HCT116 (cell line): ENCODE measurements around the gene PLA2R1. TPM values are rescaled to one million over a fixed set of nuclear protein-coding genes. Genes with fewer than 3 reads are reported as not detected.

Experiments
- ATAC-seq: fragments of 200-7000 bp; cut with Tn5 transposase; 2 replicates; pipeline ENCODE4 v1.9.1; 2020; ENCODE audit warnings: mild to moderate bottlenecking, moderate library complexity
- BruUV-seq: library from RNA; stranded (reverse); fragments of 400-500 nt; replicated peaks from 2 replicates; lab custom pipeline; 2021; lab: Mats Ljungman, UMichigan
- CTCF ChIA-PET: fragments of 300-600 bp; sonication (Branson Sonifier 250); formaldehyde crosslinking; loops from one replicate; lab custom pipeline; 2021; ENCODE audit warnings: antibody characterized with exemption; lab: Charles Lee
- POLR2A ChIA-PET: fragments of 300-600, 350-600 bp; sonication (Branson Sonifier 250); formaldehyde crosslinking; loops from one replicate; lab custom pipeline; 2021; ENCODE audit warnings: antibody characterized with exemption; lab: Charles Lee
- RAD21 ChIA-PET, 2 experiments: fragments of 300-600 bp; sonication (Branson Sonifier 250); formaldehyde crosslinking; loops; one replicate each; lab custom pipeline; 2023; ENCODE audit warnings: low total read pairs in 2 of 2; ENCODE audit not compliant: uncharacterized antibody in 2 of 2, unreplicated experiment in 2 of 2, low non-redundant PET in 1 of 2; lab: Charles Lee
- DNase-seq: peaks from one replicate; pipeline ENCODE4 v3.0.0-alpha.2; 2010; ENCODE audit warnings: low read depth, low spot score
- H2AFZ ChIP-seq: fragments of 200-600 bp; shearing (Covaris generic), sonication (generic); 2 replicates; pipeline ENCODE4 v1.6.1; 2017; ENCODE audit warnings: low read depth, mixed run types, mixed read lengths, antibody characterized with exemption, low read length; ENCODE audit not compliant: poor library complexity, severe bottlenecking
- H3K27ac ChIP-seq: 2 replicates; pipeline ENCODE4 v1.5.1; 2012; ENCODE audit warnings: low read depth, low read length
- H3K27me3 ChIP-seq: fragments of 200-600 bp; sonication (generic); 2 replicates; pipeline ENCODE4 v1.6.1; 2016; ENCODE audit warnings: mixed run types, low read length, mixed read lengths; ENCODE audit not compliant: insufficient read depth
- H3K36me3 ChIP-seq, 2 experiments: fragments of 200-500 bp in 1 of 2; fragments of 200-600 bp in 1 of 2; sonication (Bioruptor generic) in 1 of 2; sonication (generic) in 1 of 2; 2 replicates each; pipeline versions ENCODE4 v1.5.1 to v1.6.1; 2014 to 2016; ENCODE audit warnings: low read length in 2 of 2, inconsistent platforms in 1 of 2, mixed read lengths in 1 of 2, mixed run types in 1 of 2; ENCODE audit not compliant: insufficient read depth in 2 of 2, control insufficient read depth in 1 of 2
- H3K4me1 ChIP-seq, 2 experiments: fragments of 200-600 bp in 1 of 2; sonication (generic) in 1 of 2; 2 replicates each; pipeline versions ENCODE4 v1.5.1 to v1.6.1; 2012 to 2017; ENCODE audit warnings: low read length in 2 of 2, inconsistent platforms in 1 of 2, mild to moderate bottlenecking in 1 of 2, mixed read lengths in 1 of 2, mixed run types in 1 of 2, moderate library complexity in 1 of 2; ENCODE audit not compliant: insufficient read depth in 2 of 2, control insufficient read depth in 1 of 2
- H3K4me2 ChIP-seq: fragments of 200-600 bp; sonication (generic); 2 replicates; pipeline ENCODE4 v1.6.1; 2017; ENCODE audit warnings: mixed run types, low read length, mixed read lengths
- H3K4me3 ChIP-seq, 2 experiments: fragments of 200-600 bp in 1 of 2; sonication (generic) in 1 of 2; replicated peaks in 1 of 2; 2 replicates each; pipeline ENCODE4 v1.5.1; 2011 to 2016; ENCODE audit warnings: low read length in 2 of 2, control low read depth in 1 of 2, low read depth in 1 of 2, mild to moderate bottlenecking in 1 of 2, mixed read lengths in 1 of 2, mixed run types in 1 of 2
- H3K79me2 ChIP-seq: fragments of 200-600 bp; sonication (generic); 2 replicates; pipeline ENCODE4 v1.6.1; 2017; ENCODE audit warnings: mild to moderate bottlenecking, mixed run types, low read length, moderate library complexity, mixed read lengths; ENCODE audit not compliant: insufficient read depth
- H3K9ac ChIP-seq: fragments of 200-600 bp; sonication (generic); 2 replicates; pipeline ENCODE4 v1.6.1; 2016; ENCODE audit warnings: low read length, mixed read lengths
- H3K9me2 ChIP-seq: fragments of 200-600 bp; sonication (generic), shearing (Covaris generic); 2 replicates; pipeline ENCODE4 v1.6.1; 2017; ENCODE audit warnings: mixed run types, mild to moderate bottlenecking, moderate library complexity; ENCODE audit not compliant: insufficient read depth
- H3K9me3 ChIP-seq, 2 experiments: fragments of 200-500 bp in 1 of 2; fragments of 200-600 bp in 1 of 2; sonication (Bioruptor generic) in 1 of 2; sonication (generic) in 1 of 2; 2 replicates each; pipeline ENCODE4 v1.6.1; 2014 to 2017; ENCODE audit warnings: low read length in 2 of 2, mixed read lengths in 2 of 2, inconsistent platforms in 1 of 2, low read depth in 1 of 2, mild to moderate bottlenecking in 1 of 2, mixed run types in 1 of 2, moderate library complexity in 1 of 2; ENCODE audit not compliant: control insufficient read depth in 1 of 2, insufficient read depth in 1 of 2
- H4K20me1 ChIP-seq: fragments of 200-600 bp; sonication (generic), shearing (Covaris generic); 2 replicates; pipeline ENCODE4 v1.6.1; 2017; ENCODE audit warnings: mixed run types, mild to moderate bottlenecking, moderate library complexity; ENCODE audit not compliant: insufficient read depth
- CBX3 ChIP-seq: IDR thresholded peaks from 2 replicates; pipeline ENCODE4 v1.6.1; 2012; ENCODE audit warnings: low read depth
- EGR1 ChIP-seq: IDR thresholded peaks from 2 replicates; pipeline ENCODE4 v1.6.1; 2012; ENCODE audit warnings: low read depth
- ELF1 ChIP-seq: IDR thresholded peaks from 2 replicates; pipeline ENCODE4 v1.6.1; 2012; ENCODE audit warnings: low read depth, borderline replicate concordance
- FOSL1 ChIP-seq: IDR thresholded peaks from 2 replicates; pipeline ENCODE4 v1.6.1; 2012; ENCODE audit warnings: low read depth
- POLR2A ChIP-seq: IDR thresholded peaks from 2 replicates; pipeline ENCODE4 v1.7.0; 2011; ENCODE audit warnings: borderline replicate concordance; ENCODE audit not compliant: insufficient read depth, insufficient read length; ENCODE audit errors: extremely low read depth
- RAD21 ChIP-seq: IDR thresholded peaks from 2 replicates; pipeline ENCODE4 v1.6.1; 2012; ENCODE audit warnings: low read depth, mild to moderate bottlenecking
- SRF ChIP-seq: IDR thresholded peaks from 2 replicates; pipeline ENCODE4 v1.6.1; 2012; ENCODE audit warnings: low read depth
- TCF7L2 ChIP-seq: IDR thresholded peaks from 2 replicates; pipeline ENCODE4 v1.7.0; 2011; ENCODE audit warnings: borderline replicate concordance, inconsistent platforms; ENCODE audit not compliant: insufficient read depth, insufficient read length; ENCODE audit errors: extremely low read depth
- ZFX ChIP-seq: fragments of 450-650 bp; IDR thresholded peaks from 2 replicates; pipeline ENCODE4 v1.6.1; 2017
- ZNF274 ChIP-seq: fragments of 200-500 bp; sonication (Bioruptor generic); IDR thresholded peaks from 2 replicates; pipeline ENCODE4 v1.6.1; 2014; ENCODE audit warnings: mild to moderate bottlenecking, low read depth, low read length, inconsistent platforms
- intact Hi-C: fragments of 100-400 bp; cut with micrococcal nuclease; formaldehyde crosslinking; loops from 2 replicates; pipeline ENCODE4 v1.10.0; 2022
- total RNA-seq: library from RNA; stranded (reverse); gene quantifications from one replicate; pipeline ENCODE4 v1.2.1, GENCODE V29; 2021; ENCODE audit not compliant: unreplicated experiment
- TF ChIP-seq, protein P1 (sequence below), 3 experiments: fragments of 200-600 bp in 1 of 3; sonication (generic) in 1 of 3; IDR thresholded peaks in 2 of 3; conservative IDR thresholded peaks in 1 of 3; 2 replicates each; pipeline ENCODE4 v1.5.1; 2012 to 2017; ENCODE audit warnings: low read depth in 2 of 3, low read length in 2 of 3, antibody characterized with exemption in 1 of 3, borderline replicate concordance in 1 of 3, control low read depth in 1 of 3, mild to moderate bottlenecking in 1 of 3, mixed read lengths in 1 of 3, mixed run types in 1 of 3, moderate library complexity in 1 of 3; ENCODE audit not compliant: insufficient read depth in 1 of 3
- TF ChIP-seq, protein P2 (sequence below): IDR thresholded peaks from 2 replicates; pipeline ENCODE4 v1.6.1; 2012; ENCODE audit warnings: low read depth
- TF ChIP-seq, protein P3 (sequence below): IDR thresholded peaks from 2 replicates; pipeline ENCODE4 v1.6.1; 2011; ENCODE audit warnings: mild to moderate bottlenecking, low read length, moderate library complexity; ENCODE audit not compliant: insufficient replicate concordance; ENCODE audit errors: extremely low read depth

The PLA2R1 gene
- total RNA-seq, 1 experiment from 2014 or later: 0.34 TPM

DNA sequence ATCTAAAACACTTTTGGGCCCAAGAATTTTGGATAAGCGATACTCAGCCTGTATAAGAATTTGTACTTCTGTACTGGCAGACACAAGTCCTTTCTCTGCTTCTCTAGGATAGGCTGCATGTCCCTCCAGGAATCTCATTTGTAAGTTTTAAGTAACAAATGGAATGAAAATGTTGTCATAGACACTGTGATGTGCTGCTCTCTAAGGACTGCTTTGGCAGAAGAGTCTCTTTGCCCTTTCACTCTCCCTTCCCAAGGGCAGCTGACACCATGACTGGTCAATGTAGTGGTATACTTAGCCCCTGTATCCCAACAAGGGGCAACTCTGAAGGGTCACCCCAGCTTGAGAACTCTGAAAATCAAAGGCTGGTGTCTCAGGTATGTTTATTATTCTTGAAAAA lies 27.3 kb downstream of the PLA2R1 start:
- Histone ChIP-seq H3K27me3 (no peaks in the 10 kb centered on the region), H3K79me2 (no peaks in the 10 kb centered on the region), H4K20me1 (no peaks in the 10 kb centered on the region), H2AFZ (no peak overlapping the region), H3K9me2 (no peaks in the 10 kb centered on the region), H3K27ac (no peak overlapping the region), H3K36me3 (no peaks in the 10 kb centered on the region), H3K4me3 (no peak overlapping the region), H3K9ac (no peak overlapping the region), H3K9me3 (no peaks in the 10 kb centered on the region), H3K4me2 (no peak overlapping the region), H3K4me1 (no peaks in the 10 kb centered on the region)
- no peak for ATAC-seq
- no peak for TF ChIP-seq ZNF274
- TF ChIP-seq ELF1: no peak
- no peak for TF ChIP-seq ZFX
- TF ChIP-seq RAD21: no peak
- TF ChIP-seq, protein P1, sequence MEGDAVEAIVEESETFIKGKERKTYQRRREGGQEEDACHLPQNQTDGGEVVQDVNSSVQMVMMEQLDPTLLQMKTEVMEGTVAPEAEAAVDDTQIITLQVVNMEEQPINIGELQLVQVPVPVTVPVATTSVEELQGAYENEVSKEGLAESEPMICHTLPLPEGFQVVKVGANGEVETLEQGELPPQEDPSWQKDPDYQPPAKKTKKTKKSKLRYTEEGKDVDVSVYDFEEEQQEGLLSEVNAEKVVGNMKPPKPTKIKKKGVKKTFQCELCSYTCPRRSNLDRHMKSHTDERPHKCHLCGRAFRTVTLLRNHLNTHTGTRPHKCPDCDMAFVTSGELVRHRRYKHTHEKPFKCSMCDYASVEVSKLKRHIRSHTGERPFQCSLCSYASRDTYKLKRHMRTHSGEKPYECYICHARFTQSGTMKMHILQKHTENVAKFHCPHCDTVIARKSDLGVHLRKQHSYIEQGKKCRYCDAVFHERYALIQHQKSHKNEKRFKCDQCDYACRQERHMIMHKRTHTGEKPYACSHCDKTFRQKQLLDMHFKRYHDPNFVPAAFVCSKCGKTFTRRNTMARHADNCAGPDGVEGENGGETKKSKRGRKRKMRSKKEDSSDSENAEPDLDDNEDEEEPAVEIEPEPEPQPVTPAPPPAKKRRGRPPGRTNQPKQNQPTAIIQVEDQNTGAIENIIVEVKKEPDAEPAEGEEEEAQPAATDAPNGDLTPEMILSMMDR (IDR thresholded peaks at IDR 0.05 in 2 of 3, conservative IDR thresholded peaks at IDR 0.05 in 1 of 3; ENCODE audit: borderline replicate concordance in 1 of 3, insufficient read depth in 1 of 3, low read depth in 2 of 3, low read length in 2 of 3): no peak
- no peak for TF ChIP-seq FOSL1
- TF ChIP-seq, protein P2, sequence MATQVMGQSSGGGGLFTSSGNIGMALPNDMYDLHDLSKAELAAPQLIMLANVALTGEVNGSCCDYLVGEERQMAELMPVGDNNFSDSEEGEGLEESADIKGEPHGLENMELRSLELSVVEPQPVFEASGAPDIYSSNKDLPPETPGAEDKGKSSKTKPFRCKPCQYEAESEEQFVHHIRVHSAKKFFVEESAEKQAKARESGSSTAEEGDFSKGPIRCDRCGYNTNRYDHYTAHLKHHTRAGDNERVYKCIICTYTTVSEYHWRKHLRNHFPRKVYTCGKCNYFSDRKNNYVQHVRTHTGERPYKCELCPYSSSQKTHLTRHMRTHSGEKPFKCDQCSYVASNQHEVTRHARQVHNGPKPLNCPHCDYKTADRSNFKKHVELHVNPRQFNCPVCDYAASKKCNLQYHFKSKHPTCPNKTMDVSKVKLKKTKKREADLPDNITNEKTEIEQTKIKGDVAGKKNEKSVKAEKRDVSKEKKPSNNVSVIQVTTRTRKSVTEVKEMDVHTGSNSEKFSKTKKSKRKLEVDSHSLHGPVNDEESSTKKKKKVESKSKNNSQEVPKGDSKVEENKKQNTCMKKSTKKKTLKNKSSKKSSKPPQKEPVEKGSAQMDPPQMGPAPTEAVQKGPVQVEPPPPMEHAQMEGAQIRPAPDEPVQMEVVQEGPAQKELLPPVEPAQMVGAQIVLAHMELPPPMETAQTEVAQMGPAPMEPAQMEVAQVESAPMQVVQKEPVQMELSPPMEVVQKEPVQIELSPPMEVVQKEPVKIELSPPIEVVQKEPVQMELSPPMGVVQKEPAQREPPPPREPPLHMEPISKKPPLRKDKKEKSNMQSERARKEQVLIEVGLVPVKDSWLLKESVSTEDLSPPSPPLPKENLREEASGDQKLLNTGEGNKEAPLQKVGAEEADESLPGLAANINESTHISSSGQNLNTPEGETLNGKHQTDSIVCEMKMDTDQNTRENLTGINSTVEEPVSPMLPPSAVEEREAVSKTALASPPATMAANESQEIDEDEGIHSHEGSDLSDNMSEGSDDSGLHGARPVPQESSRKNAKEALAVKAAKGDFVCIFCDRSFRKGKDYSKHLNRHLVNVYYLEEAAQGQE: no peak
- no peak for TF ChIP-seq POLR2A
- TF ChIP-seq, protein P3, sequence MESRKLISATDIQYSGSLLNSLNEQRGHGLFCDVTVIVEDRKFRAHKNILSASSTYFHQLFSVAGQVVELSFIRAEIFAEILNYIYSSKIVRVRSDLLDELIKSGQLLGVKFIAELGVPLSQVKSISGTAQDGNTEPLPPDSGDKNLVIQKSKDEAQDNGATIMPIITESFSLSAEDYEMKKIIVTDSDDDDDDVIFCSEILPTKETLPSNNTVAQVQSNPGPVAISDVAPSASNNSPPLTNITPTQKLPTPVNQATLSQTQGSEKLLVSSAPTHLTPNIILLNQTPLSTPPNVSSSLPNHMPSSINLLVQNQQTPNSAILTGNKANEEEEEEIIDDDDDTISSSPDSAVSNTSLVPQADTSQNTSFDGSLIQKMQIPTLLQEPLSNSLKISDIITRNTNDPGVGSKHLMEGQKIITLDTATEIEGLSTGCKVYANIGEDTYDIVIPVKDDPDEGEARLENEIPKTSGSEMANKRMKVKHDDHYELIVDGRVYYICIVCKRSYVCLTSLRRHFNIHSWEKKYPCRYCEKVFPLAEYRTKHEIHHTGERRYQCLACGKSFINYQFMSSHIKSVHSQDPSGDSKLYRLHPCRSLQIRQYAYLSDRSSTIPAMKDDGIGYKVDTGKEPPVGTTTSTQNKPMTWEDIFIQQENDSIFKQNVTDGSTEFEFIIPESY: no peak
- no peak for TF ChIP-seq CBX3
- TF ChIP-seq SRF: no peak
- TF ChIP-seq TCF7L2: no peak
- TF ChIP-seq EGR1: no peak
- ChIA-PET CTCF (no interaction called here), POLR2A (no interaction called here), RAD21 (no interaction called here)
- BruUV-seq: no TSS peak
- intact Hi-C loops: no loop called here
- DNase-seq: no peak
